Right forelimb (tissue), 1 donor: ENCODE data around the gene STING1.
"Not testable (repeated sequence)": the region's sequence is repeated elsewhere in the genome, so short reads cannot be mapped to it uniquely, and the experiment has no call there.

Experiments
- DNase-seq: peaks from one replicate; pipeline ENCODE4 v3.0.0-alpha.2; 2018

The STING1 gene

GRCh38 chr5:139501381-139501780 is 18.8 kb upstream of the STING1 start:
- no peak for DNase-seq

GRCh38 chr5:139495638-139496435 is 13.3 kb upstream of the STING1 start:
- DNase-seq, result no peak

- DNase-seq, result no peak
Observed at GRCh38 chr5:139494832-139495231, 12.3 kb upstream of the STING1 start.

DNA sequence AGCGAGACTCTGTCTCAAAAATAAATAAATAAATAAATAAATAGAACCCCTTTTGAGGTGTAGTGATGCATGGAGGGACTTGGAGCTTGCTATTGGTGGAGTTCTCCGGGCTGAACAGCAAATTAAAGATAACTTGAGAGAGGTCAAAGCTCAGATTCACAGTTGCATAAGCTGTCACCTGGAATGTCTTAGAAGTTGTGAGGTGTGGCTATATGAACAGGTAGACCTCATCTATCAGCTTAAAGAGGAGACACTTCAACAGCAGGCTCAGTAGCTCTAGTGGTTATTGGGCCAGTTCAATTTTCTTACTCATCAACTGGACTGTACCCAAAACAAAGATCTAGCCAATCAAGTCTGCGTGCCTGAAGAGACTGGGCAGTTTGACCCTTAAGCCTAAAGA is 11.7 kb upstream of the STING1 start:
- no peak for DNase-seq

DNA sequence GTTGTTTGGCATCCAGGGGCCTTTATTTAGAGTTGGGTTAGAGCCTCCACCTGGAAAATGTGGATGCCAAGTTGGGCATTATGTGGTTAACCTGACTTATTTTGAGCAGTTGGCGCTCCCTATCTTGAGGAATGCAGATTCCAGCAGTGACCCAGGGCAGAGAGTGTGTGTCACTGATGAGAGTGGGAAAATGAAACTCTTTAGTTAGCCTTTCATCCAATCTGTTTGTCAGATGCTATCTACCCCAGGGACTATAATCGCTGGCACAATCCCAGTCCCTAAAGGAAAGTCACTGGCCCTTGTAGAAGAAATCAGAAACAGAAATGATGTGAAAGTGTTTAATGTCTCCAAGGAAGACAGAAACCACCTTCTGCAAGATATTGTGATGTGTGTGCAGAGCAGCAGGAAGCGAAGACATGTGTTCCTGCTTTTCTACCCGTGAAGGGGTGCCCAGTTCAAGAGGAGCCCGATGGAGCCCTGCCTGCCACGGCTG is 10.2 kb upstream of the STING1 start:
- DNase-seq, result no peak

GRCh38 chr5:139488260-139488659 is 5.7 kb upstream of the STING1 start:
- DNase-seq, result no peak

DNA sequence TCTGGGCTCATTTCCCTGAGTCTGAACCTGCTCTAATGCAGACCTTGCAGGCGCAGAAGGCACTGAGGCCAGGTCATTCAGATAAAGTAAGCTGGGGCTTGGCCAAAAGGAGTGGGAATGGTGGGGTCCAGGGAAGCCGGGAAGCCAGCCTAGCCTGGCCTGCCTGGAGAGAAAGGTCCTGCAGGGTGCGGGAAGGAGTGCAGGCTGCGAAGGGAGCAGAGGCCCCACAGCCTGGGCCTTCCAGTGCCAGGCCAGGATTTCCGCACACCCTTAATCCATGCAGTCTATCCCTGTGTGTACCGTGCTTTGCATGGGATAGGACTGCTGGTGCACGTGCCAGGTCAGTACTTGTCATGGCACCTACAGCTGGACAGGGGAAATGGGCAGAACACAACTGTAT is 3.6 kb upstream of the STING1 start:
- peak; percentile 30 for DNase-seq

- not testable (repeated sequence) for DNase-seq
Observed at GRCh38 chr5:139482890-139483208, 291 bp upstream of the STING1 start.

DNA sequence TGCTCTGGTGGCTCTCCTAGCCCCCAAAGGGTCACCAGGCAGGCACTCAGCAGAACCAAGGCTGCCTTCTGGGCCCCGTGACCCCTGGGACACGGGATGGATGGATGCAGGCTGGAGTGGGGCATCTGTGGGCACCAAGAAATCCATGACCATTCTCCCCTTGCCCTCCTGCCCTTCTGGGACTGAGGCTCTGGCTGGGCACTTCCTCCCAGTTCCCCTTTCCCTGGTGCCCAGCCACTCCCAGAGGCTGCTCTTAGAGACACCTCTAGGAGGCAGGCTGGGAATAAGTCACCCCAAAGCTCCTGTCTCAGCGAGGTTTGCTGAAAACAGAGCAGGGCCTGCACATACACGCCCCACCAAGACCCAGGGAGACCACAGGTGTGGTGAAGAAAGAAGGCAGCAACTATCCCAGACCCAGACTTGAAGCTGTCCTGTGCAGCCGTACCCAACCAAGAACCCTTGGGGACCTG is 943 bp downstream of the STING1 start:
- DNase-seq, result no peak

- peak; percentile 80 for DNase-seq
Observed at GRCh38 chr5:139481122-139481533, 1.4 kb downstream of the STING1 start.

DNA sequence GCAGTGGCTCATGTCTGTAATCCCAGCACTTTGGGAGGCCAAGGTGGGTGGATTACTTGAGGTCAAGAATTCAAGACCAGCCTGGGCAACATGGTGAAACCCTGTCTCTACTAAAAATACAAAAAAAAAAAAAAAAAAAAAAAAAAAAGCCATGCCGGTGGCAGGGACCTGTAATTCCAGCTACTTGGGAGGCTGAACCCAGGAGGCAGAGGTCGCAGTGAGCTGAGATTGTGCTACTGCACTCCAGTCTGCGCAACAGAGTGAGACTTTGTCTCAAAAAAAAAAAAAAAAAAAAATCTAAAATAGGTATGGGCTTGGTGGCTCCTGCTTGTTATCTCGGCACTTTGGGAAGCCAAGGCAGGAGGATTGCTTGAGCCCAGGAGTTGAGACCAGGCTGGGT is 2.8 kb downstream of the STING1 start:
- DNase-seq, result not testable (repeated sequence)

- DNase-seq, result peak; percentile 19
Observed at GRCh38 chr5:139478657-139479423, 3.7 kb downstream of the STING1 start.

GRCh38 chr5:139475865-139476617 is 6.5 kb downstream of the STING1 start:
- DNase-seq, result peak; percentile 19

DNA sequence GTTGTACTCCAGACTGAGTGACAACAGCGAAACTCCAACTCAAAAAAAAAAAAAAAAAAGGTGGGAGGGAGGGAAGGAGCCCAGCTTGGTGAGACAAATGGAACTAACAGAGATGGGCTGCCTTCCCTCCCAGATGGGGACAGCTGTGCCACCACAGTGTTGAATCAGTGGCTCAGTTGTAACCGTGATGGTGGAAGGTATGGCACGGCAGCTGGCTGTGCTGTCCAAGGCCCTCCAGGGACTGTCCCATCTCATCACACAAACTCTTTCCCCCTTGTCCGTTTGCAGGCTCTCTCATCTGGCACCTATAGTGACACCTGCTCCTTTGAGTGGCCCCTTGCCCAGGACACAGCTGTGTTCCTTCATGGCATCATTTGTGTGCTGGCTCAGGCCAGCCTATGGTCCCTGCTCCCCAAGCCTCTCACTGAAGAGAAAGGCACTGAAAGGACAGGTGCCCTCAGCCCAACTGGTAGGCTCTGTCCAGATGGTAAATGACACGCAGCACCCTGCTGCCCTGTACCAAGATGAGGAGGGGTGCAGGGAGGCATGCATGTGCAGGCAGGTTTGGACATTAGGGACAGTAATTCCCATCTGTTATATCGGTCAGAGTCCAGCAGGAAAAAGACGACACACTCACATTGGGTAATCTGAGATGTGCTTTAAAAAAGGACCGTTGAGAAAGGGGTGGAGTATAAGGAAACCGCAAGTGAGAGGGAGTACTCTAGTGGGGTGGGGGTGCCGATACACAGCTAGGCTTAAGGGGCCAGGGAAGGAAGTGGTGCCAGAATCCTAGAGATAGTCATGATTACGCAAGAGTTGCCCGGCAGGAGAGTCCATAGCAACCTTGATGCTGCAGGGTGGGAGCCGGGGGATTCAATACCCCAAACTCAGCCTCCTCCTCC is 7.4 kb downstream of the STING1 start:
- peak; percentile 51 for DNase-seq

GRCh38 chr5:139473565-139473964 is 9.0 kb downstream of the STING1 start:
- no peak for DNase-seq

DNA sequence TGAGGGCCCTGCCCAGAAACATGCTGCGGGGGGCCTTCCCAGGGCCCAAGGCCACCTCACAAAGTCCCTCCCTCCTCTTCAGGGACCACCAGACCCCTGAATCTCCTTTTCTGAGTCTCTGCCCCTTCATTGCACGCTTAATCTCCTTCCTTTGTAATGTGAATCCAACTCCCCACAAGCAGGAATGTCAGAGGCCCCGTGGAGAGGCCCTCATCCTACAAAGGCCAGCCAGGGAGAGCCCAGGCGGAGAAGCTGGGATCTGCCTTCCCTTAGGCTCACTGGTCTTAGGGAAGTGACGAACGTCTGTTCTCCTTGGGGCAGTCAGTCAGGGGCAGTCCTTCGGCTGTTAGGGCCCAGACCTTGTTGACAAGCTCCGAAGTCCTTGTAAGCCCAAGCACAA is 9.5 kb downstream of the STING1 start:
- peak; percentile 54 for DNase-seq

GRCh38 chr5:139472386-139473030 is 10.1 kb downstream of the STING1 start:
- DNase-seq, result no peak

DNA sequence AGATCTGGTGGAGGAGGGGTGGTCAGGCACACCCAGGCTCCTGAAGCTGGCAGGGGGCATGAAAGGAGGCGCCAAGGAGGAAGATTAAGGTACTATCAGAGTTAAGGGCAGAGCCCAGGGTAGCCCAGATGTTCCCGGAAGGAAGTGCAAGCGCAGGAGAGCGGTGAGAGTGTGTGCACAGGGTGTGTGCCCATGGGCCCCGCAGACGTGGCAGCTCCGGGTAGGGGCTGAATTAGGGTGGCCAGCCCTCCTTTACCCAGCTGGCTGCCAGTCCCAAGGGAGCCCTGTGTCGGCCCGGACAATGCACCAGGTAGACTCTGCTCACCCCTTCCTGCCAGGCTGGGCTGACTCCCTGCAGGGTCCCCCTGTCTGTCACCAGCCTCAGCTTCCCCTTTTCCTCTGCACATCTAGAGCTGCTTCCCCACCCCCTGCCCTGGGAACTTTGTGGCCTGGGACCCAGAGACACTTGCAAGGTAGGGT is 11.7 kb downstream of the STING1 start, which contains the start of gene SMIM33:
Gene SMIM33, plus strand, starts transcription at position 184 of the 480 bp plus-strand sequence. Its CDS starts 118 bp downstream, at position 302.
- no peak for DNase-seq

DNA sequence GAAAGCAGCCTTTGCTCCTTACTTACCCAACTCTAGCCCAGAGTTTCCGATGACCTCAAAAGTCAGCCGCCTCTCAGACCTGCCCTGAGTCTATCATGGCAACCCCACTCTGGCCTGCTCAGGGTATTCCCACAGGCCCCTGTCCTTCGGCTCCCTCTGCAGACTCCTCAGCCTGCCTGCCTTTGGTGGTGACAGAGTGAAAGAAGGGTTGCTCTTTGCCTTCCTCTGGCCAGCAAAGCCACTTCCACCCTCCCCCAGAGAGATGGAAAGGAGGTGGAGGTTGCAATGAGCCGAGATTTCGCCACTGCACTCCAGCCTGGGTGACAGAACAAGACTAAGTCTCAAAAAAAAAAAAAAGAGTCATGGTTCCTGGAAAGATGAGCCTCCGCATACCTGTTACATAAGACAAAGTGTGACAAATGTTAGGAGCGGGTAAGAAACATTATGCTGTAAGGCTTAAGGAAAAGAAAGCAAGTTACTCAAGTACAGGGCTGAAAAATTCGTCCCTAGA is 14.1 kb downstream of the STING1 start:
- no peak for DNase-seq

DNA sequence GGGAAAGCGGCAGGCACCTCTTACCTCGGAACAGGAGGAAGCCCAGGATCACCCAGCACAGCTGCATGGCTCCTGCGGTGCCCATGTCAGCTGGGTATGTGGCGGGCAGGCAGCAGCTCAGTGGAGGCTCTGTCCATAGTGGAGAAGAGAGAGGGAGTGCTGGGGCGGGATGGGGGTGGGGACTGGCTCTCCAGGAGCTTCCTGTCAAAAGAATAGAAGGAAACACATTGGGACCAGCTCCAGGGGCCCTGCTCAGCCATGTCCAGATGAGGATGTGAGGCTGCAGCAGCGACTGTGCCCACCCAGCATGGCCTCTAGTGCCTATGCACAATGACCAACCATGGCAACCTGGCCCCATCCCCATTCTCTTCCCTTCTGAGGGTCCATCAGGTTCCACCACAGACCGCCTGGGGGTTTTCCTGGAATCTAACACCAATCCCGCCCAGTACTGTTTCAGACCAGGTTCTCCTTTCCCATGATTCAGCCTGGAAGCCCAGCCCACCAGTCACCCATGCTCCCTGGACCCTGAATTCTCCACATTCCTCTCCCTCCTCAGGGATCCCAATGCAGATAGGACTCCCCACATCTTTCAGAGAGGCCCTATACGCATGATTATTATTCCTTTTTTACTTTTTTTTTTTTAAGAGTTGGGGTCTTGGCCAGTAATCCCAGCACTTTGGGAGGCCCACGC is 19.8 kb downstream of the STING1 start, which contains the start of gene ECSCR:
Gene ECSCR, minus strand, starts transcription at position 158 of the 691 bp plus-strand sequence. Its CDS starts 73 bp downstream, at position 85.
- DNase-seq, result no peak
